GM06990 (cell line): ENCODE data around the gene CAMSAP1.

Experiments
- DNase-seq: peaks from one replicate; pipeline ENCODE4 v3.0.0-alpha.2; 2011; ENCODE audit not compliant: insufficient read length; ENCODE audit errors: extremely low read depth
- H3K27me3 ChIP-seq: replicated peaks from 2 replicates; pipeline ENCODE4 v1.6.0; 2011; ENCODE audit warnings: low read length; ENCODE audit not compliant: control insufficient read depth, insufficient read depth
- H3K36me3 ChIP-seq: 2 replicates; pipeline ENCODE4 v1.5.1; 2011; ENCODE audit warnings: low read length; ENCODE audit not compliant: control insufficient read depth, insufficient read depth
- H3K4me3 ChIP-seq: replicated peaks from 2 replicates; pipeline ENCODE4 v1.5.1; 2011; ENCODE audit warnings: low read depth, mild to moderate bottlenecking, control low read depth, low read length
- CTCF ChIP-seq: IDR thresholded peaks from 2 replicates; pipeline ENCODE4 v1.5.1; 2011; ENCODE audit warnings: low read length, control low read depth, mild to moderate bottlenecking, inconsistent platforms; ENCODE audit not compliant: insufficient read depth, poor library complexity, severe bottlenecking

The CAMSAP1 gene

GRCh38 chr9:135939351-135940265 is 32.3 kb upstream of the CAMSAP1 start:
- no peak overlapping the region for H3K4me3 ChIP-seq
- TF ChIP-seq CTCF, result no peak
- no peaks in the 10 kb centered on the region for H3K27me3 ChIP-seq
- DNase-seq, result no peak
- peaks cover 22% of the 10 kb centered on the region for H3K36me3 ChIP-seq

- H3K36me3 ChIP-seq, result peaks cover 23% of the 10 kb centered on the region
Observed at GRCh38 chr9:135937521-135938489, 30.5 kb upstream of the CAMSAP1 start.

GRCh38 chr9:135933114-135933513 is 25.8 kb upstream of the CAMSAP1 start:
- Histone ChIP-seq H3K4me3 (no peak overlapping the region), H3K27me3 (no peaks in the 10 kb centered on the region), H3K36me3 (peaks cover 15% of the 10 kb centered on the region)
- no peak for TF ChIP-seq CTCF
- no peak for DNase-seq

More at GRCh38 chr9:135937521-135938489, 30.5 kb upstream of the CAMSAP1 start:
- no peak for DNase-seq
- Histone ChIP-seq H3K27me3 (no peaks in the 10 kb centered on the region), H3K4me3 (no peak overlapping the region)
- no peak for TF ChIP-seq CTCF

- H3K4me3 ChIP-seq, result no peak overlapping the region
- TF ChIP-seq CTCF, result no peak
- no peak for DNase-seq
- peaks cover 10% of the 10 kb centered on the region for H3K36me3 ChIP-seq
- H3K27me3 ChIP-seq, result no peaks in the 10 kb centered on the region
Observed at GRCh38 chr9:135932656-135933055, 25.3 kb upstream of the CAMSAP1 start.

- Histone ChIP-seq H3K4me3 (no peak overlapping the region), H3K27me3 (no peaks in the 10 kb centered on the region), H3K36me3 (peaks cover 8% of the 10 kb centered on the region)
- DNase-seq, result no peak
- TF ChIP-seq CTCF, result no peak
Observed at GRCh38 chr9:135931349-135931820, 24.0 kb upstream of the CAMSAP1 start.
